Activated CD8-positive, alpha-beta T cell treated with anti-CD3 and anti-CD28 coated beads, Interleukin-2, amount 10 ng/mL, durations not matched to agents 7 days and 5 days (primary cell): ENCODE measurements around the gene MED12L. TPM values are rescaled to one million over a fixed set of nuclear protein-coding genes. Genes with fewer than 3 reads are reported as not detected.
A peak's percentile ranks its signal among the peaks of the same experiment; 100 is the strongest.

ENCODE experiments used
- ATAC-seq: fragments of 150-1000 bp; cut with Tn5 transposase; one replicate; pipeline ENCODE4 v1.10.0; 2021; ENCODE audit warnings: moderate library complexity
- CTCF ChIA-PET: fragments of 350-600 bp; sonication (Branson Sonifier 250); formaldehyde crosslinking; loops from one replicate; lab custom pipeline; 2021; ENCODE audit warnings: antibody characterized with exemption; lab: Charles Lee
- POLR2A ChIA-PET: fragments of 350-600 bp; sonication (Branson Sonifier 250); formaldehyde crosslinking; loops from one replicate; lab custom pipeline; 2021; ENCODE audit warnings: antibody characterized with exemption; lab: Charles Lee
- DNase-seq: peaks from one replicate; pipeline ENCODE4 v3.0.0-alpha.2; 2020
- H3K27ac Mint-ChIP-seq: one replicate; pipeline ENCODE4 v1.8.0; 2021; ENCODE audit warnings: mild to moderate bottlenecking, mixed read lengths
- H3K27me3 Mint-ChIP-seq: one replicate; pipeline ENCODE4 v1.8.0; 2021; ENCODE audit warnings: low read depth, mixed read lengths
- H3K36me3 Mint-ChIP-seq: one replicate; pipeline ENCODE4 v1.8.0; 2021; ENCODE audit warnings: low read depth, mixed read lengths
- H3K4me1 Mint-ChIP-seq: one replicate; pipeline ENCODE4 v1.8.0; 2021; ENCODE audit warnings: low read depth, mixed read lengths
- H3K4me3 Mint-ChIP-seq: one replicate; pipeline ENCODE4 v1.8.0; 2021; ENCODE audit warnings: mild to moderate bottlenecking, mixed read lengths
- H3K9me3 Mint-ChIP-seq: one replicate; pipeline ENCODE4 v1.8.0; 2022; ENCODE audit warnings: mixed read lengths; ENCODE audit not compliant: insufficient read depth
- total RNA-seq, 2 experiments: library from RNA; stranded (reverse); gene quantifications; one replicate each; pipeline ENCODE4 v1.2.3, GENCODE V29; 2021

Gene MED12L
- total RNA-seq, 2 experiments from 2014 or later, result 0.76 to 0.79 TPM

DNA sequence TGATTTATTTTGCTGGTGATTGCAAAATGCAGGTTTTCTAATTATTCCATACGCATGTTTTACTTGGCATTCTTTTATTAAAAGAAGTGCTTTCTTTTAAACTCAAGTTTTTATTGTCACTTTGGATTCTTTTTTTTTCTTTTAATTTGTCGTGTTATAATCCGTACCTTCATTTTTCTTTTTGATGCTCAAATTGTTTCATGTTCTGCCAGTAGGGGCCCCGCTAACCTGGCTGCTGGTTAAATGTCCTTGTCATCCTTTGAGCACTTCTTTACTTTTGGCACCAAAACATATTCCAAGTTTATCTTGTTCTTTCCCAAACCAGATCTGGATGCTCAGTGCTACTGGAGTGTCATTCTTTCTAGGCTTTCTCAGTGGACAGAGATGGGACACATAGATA lies 31.6 kb downstream of the MED12L start:
- ChIA-PET POLR2A (no interaction called here), CTCF (no interaction called here)
- no peak overlapping the region for H3K27ac Mint-ChIP-seq
- no peak for ATAC-seq
- no peak for DNase-seq
- peaks cover 12% of the 10 kb centered on the region for H3K27me3 Mint-ChIP-seq
- H3K9me3 Mint-ChIP-seq, result no peaks in the 10 kb centered on the region
- no peak overlapping the region for H3K4me3 Mint-ChIP-seq
- no peaks in the 10 kb centered on the region for H3K36me3 Mint-ChIP-seq
- H3K4me1 Mint-ChIP-seq, result no peaks in the 10 kb centered on the region

DNA sequence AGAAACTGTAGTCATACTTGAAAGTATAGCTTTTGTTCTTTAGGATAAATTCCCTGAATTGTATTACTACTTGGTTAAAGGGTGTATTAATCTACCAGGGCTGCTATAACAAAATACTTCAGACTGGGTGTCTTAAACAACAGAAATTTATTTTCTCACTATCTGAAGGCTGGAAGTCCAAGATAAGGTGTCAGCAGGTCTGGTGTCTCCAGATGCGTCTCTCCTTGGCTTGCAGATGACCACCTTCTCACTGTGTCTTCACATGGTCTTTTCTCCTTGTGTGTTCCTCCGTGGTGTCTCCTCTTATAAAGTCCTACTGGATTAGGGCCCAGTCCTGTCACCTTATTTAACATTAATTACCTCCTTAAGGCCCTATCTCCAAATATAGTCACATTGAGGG lies 33.7 kb downstream of the MED12L start:
- Mint-ChIP-seq H3K27me3 (peaks cover 6% of the 10 kb centered on the region), H3K4me1 (no peaks in the 10 kb centered on the region), H3K36me3 (no peaks in the 10 kb centered on the region), H3K27ac (no peak overlapping the region), H3K9me3 (no peaks in the 10 kb centered on the region), H3K4me3 (no peak overlapping the region)
- ChIA-PET CTCF (no interaction called here), POLR2A (no interaction called here)
- ATAC-seq (no peak), DNase-seq (no peak)

DNA sequence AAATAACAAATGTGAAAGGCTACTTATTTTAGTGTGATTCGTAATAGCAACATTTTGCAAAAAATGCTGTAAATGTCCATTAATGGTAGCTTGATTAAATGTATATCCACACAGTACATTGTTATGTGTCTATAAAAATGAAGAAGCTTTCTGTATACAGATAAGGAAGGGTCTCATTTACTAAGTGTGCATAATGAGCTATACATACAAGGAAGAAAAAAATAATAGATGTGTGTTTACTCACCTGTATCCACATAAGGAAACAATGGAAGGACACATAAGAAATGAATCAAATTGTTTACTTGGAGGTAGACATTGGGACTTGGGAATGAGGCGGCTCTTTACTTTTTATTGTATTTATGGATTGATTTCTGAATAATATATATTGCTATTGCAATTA lies 34.9 kb downstream of the MED12L start:
- CTCF ChIA-PET, result no interaction called here

DNA sequence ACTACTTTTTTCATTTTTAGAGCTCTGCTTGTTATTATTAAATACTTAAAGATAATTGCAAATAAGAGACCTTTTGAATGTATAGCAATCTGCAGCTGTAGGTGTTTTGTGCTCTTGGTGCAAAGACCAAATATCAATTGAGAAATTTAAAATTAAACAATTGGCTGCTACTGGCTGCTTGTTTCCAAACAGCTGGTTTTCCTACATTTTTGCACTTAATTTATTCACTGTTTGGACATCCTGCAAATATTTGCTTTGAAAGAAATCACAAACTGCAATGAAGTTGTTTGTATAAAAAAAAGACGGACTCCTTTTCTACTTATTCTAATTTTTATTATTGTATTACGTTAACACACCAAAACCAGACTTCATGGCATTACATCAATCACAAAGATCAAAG lies 35.6 kb downstream of the MED12L start:
- no peaks in the 10 kb centered on the region for H3K9me3 Mint-ChIP-seq
- no peak overlapping the region for H3K4me3 Mint-ChIP-seq
- peaks cover 4% of the 10 kb centered on the region for H3K27me3 Mint-ChIP-seq
- ChIA-PET CTCF (no interaction called here), POLR2A (no interaction called here)
- DNase-seq (no peak), ATAC-seq (no peak)
- no peaks in the 10 kb centered on the region for H3K36me3 Mint-ChIP-seq
- no peaks in the 10 kb centered on the region for H3K4me1 Mint-ChIP-seq
- H3K27ac Mint-ChIP-seq, result no peak overlapping the region

More for the DNA sequence above, 34.9 kb downstream of the MED12L start:
- Mint-ChIP-seq H3K9me3 (no peaks in the 10 kb centered on the region), H3K27me3 (peaks cover 4% of the 10 kb centered on the region), H3K4me3 (no peak overlapping the region), H3K36me3 (no peaks in the 10 kb centered on the region), H3K4me1 (no peaks in the 10 kb centered on the region), H3K27ac (no peak overlapping the region)
- POLR2A ChIA-PET, result no interaction called here
- ATAC-seq (no peak), DNase-seq (no peak)

DNA sequence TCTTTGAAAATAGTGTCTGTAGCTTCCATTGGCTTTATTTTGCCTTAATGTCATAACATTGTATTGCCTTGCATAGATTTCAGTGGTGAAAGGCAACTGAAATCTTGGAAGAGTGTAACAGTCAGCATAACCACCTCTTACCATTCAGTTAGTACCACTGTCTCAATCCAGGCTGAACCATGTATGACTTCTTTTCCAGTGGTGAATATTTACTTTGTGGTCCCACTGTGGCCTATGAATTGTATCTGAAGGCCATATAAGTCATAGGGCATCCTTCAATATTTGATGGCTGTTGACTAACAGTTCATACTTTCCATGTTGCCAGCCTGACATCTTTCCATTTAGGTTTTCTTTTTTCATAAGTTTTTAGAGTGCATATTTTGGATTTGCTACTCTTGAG lies 38.4 kb downstream of the MED12L start:
- POLR2A ChIA-PET, result no interaction called here
- Mint-ChIP-seq H3K36me3 (no peaks in the 10 kb centered on the region), H3K4me3 (no peak overlapping the region), H3K4me1 (no peaks in the 10 kb centered on the region), H3K9me3 (no peaks in the 10 kb centered on the region), H3K27ac (no peak overlapping the region), H3K27me3 (no peaks in the 10 kb centered on the region)
- DNase-seq, result no peak
- ATAC-seq, result no peak
- CTCF ChIA-PET, result interaction anchor here (1.5 kb wide), 1 partner anchor 11 kb away, joined by 4 read pairs; no protein-coding TSS in a partner anchor

DNA sequence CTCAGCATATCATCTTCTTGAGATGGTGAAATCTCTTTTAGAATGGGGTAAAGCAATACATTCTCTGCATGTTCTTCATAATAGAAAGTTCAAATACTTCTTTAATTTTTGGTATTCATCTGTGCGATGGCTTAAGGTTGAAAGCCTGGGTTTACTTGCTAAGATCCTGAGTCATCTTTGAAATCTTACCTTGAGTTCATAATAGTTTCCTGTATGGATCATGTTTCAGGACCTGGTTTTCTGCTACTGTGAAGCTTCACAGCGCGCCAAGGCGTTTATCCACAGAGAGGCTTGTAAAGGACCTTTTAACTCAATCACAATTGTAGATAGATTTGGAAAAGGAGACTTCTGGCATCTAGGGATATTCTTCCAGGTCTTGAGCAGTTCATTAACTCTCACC lies 39.0 kb downstream of the MED12L start:
- no peaks in the 10 kb centered on the region for H3K27me3 Mint-ChIP-seq
- ATAC-seq (no peak), DNase-seq (no peak)
- no peaks in the 10 kb centered on the region for H3K9me3 Mint-ChIP-seq
- POLR2A ChIA-PET, result no interaction called here
- H3K4me1 Mint-ChIP-seq, result no peaks in the 10 kb centered on the region
- CTCF ChIA-PET, result no interaction called here
- no peak overlapping the region for H3K4me3 Mint-ChIP-seq
- H3K27ac Mint-ChIP-seq, result no peak overlapping the region
- H3K36me3 Mint-ChIP-seq, result no peaks in the 10 kb centered on the region

DNA sequence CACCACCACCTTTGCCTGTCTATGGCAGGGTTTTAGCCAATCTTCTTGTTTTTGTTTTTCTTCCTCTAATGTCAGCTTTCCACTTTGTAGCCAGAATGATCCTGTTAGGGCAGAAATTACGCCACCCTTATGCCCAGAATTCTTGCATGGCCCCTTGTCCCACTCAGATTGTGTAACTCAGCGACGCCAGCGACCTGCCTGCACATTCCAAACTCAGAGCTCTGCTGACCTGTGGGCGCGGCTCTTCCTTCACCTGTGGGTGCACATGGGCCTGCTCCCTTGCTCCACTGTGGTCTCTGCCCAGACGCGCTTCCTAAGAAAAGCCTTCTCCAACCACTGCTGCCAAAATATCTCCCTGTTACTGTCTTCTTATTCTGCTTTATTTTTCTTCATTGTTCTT lies 45.0 kb downstream of the MED12L start:
- ATAC-seq, result no peak
- H3K9me3 Mint-ChIP-seq, result no peaks in the 10 kb centered on the region
- H3K27me3 Mint-ChIP-seq, result peaks cover 4% of the 10 kb centered on the region
- ChIA-PET CTCF (no interaction called here), POLR2A (no interaction called here)
- peaks cover 15% of the 10 kb centered on the region for H3K4me1 Mint-ChIP-seq
- H3K27ac Mint-ChIP-seq, result no peak overlapping the region
- H3K36me3 Mint-ChIP-seq, result no peaks in the 10 kb centered on the region
- no peak overlapping the region for H3K4me3 Mint-ChIP-seq
- no peak for DNase-seq

DNA sequence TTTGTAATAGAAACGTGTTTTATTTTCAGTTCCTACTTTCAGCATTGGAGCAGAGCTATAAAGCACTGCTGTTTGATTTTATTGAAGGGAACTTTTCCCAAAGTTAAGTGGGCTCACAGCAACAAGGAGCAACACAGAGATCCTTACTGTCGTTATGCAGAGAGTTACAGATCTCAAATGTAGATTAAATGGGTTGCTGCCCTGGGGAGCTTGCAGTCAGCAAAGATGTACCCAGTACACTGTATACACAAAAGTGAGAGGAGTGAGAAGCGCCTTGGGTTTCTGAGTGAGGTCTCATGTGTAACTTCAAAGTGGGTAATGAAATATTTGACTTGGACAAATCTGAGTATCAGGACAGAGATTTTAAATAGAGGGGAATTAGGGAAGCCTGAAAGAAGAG lies 47.7 kb downstream of the MED12L start:
- DNase-seq, result no peak
- no peaks in the 10 kb centered on the region for H3K9me3 Mint-ChIP-seq
- H3K4me1 Mint-ChIP-seq, result peaks cover 27% of the 10 kb centered on the region
- ATAC-seq, result no peak
- H3K27ac Mint-ChIP-seq, result no peak overlapping the region
- ChIA-PET POLR2A (no interaction called here), CTCF (interaction anchor here (0.8 to 1.1 kb wide), 4 partner anchors 9 to 92 kb away, joined by 3 to 4 read pairs (median 4); no protein-coding TSS in a partner anchor)
- peaks cover 5% of the 10 kb centered on the region for H3K27me3 Mint-ChIP-seq
- no peaks in the 10 kb centered on the region for H3K36me3 Mint-ChIP-seq
- H3K4me3 Mint-ChIP-seq, result no peak overlapping the region

DNA sequence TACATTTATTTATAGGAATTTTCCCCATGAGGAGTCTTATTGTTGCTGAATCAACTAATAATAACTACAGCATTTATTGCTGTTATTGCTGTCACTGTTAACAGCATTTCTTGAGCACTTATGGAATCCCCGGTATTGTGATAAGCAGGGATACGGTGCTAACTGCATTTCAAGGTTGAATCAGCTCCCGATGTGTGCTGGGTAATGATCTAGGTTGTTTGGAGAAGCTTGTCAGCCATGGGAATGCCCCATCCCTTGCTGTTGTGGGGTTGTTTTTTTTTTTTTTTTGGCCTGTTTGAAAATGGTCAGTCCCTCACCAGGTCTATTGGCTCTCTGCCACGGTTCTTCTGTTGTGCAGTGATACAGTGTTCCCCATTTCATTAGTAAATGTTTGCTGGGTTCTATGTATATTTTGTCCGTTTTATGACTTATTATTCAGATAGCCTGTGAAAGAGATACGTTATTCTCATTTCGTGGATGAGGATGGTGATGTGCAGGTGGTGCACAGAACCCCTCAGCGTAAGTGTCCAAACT lies 48.5 kb downstream of the MED12L start:
- H3K36me3 Mint-ChIP-seq, result no peaks in the 10 kb centered on the region
- no peak for DNase-seq
- H3K27me3 Mint-ChIP-seq, result peaks cover 5% of the 10 kb centered on the region
- ATAC-seq, result no peak
- CTCF ChIA-PET, result interaction anchor here (0.6 to 3.5 kb wide), 7 partner anchors 8 to 488 kb away, joined by 3 to 16 read pairs (median 3); no protein-coding TSS in a partner anchor
- POLR2A ChIA-PET, result no interaction called here
- H3K4me1 Mint-ChIP-seq, result peaks cover 27% of the 10 kb centered on the region
- H3K4me3 Mint-ChIP-seq, result no peak overlapping the region
- no peak overlapping the region for H3K27ac Mint-ChIP-seq
- H3K9me3 Mint-ChIP-seq, result no peaks in the 10 kb centered on the region

DNA sequence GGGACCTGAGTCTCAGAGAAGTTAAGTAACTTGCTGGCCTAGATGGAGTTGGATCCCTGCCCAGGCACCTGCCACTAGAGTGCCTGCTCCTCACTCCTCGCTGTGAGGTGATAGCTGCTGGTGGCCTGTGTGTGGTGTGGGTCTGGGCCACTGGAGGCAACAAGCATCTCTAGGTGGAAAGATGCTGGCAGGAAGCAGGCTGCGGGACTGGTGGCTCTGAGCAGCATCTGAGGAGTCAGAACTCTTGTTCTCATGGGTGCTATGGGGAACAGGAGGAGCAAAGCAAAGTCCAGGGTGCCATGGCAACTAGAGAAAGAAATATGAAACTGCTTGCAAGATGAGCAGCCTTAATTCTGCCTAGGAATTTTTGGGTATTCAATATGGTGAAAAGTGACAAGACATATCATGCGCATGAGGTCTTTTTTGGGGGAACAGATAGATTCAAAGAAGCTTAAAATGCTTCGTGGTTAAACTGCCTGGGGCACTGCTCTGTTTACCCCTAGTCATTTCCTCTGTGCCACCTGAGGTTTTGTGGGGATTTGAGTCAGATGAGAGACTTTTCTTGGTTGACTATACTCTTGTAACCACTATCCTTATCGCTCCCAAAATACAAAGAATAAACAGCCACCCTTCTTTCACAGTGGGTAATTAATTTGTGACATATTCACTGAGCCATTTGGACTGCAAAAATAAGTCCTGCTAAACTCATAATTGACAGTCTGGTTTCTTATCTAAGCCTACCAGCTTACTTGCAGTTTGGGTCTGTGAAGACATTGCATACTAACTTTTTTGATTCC lies 50.3 kb downstream of the MED12L start:
- Mint-ChIP-seq H3K4me3 (peak overlapping the region; percentile 36), H3K27ac (peak overlapping the region; percentile 86), H3K27me3 (peaks cover 5% of the 10 kb centered on the region), H3K9me3 (no peaks in the 10 kb centered on the region), H3K36me3 (no peaks in the 10 kb centered on the region), H3K4me1 (peaks cover 27% of the 10 kb centered on the region)
- ATAC-seq (peak; percentile 93), DNase-seq (peak; percentile 81)
- ChIA-PET CTCF (interaction anchor here (0.8 to 3.5 kb wide), 11 partner anchors 9 to 348 kb away, joined by 3 to 16 read pairs (median 4); partner anchors contain the start of gene MED12L), POLR2A (interaction anchor here (0.6 to 1.3 kb wide), 3 partner anchors 10 to 372 kb away, joined by 3 to 4 read pairs (median 3); no protein-coding TSS in a partner anchor)

DNA sequence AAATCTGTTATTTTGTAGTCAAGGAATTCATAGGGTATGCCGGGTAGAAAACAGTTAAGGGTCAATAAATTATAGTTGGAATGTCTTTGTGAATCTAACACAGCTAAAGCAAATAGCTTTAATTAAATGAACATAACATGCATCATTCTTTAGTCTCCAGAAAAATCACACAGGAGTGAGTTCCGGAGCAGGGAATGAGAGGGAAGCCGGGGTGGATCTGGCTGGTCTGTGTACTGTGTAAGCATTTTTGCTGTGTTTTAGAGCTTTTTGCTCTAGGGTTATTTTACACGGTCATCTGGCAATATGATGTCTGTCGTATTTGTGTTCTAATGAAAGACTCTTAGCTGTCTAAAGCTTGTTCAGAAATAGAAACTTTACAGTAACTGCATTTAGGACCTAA lies 57.5 kb downstream of the MED12L start:
- ChIA-PET CTCF (interaction anchor here (1.1 to 7.4 kb wide), 7 partner anchors 9 to 217 kb away, joined by 4 to 66 read pairs (median 5); partner anchors contain the start of gene MED12L), POLR2A (no interaction called here)
- no peak for DNase-seq
- Mint-ChIP-seq H3K9me3 (no peaks in the 10 kb centered on the region), H3K4me1 (no peaks in the 10 kb centered on the region), H3K4me3 (no peak overlapping the region), H3K27me3 (peaks cover 4% of the 10 kb centered on the region), H3K36me3 (no peaks in the 10 kb centered on the region), H3K27ac (no peak overlapping the region)
- no peak for ATAC-seq

DNA sequence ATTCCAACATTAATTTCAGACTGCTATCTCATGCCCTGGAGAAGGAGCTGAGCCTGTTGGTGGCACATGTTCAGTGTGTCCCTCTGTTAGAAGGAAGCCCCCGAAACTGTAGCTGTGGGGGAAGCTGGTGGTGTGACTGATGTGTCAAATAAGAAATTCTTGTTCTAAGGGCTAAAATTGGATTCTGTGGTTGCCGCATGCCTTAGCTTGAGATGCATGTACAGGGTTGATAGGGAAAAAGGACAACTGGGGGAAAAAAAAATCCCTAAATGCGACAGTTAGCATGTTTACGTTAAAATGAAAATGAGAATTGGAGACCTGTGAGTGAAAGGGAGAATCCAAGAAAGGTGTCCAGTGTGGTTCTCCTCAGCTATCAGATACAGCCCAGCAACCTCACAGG lies 58.6 kb downstream of the MED12L start:
- Mint-ChIP-seq H3K4me1 (no peaks in the 10 kb centered on the region), H3K9me3 (no peaks in the 10 kb centered on the region)
- POLR2A ChIA-PET, result no interaction called here

More for the DNA sequence above, 58.6 kb downstream of the MED12L start:
- H3K36me3 Mint-ChIP-seq, result no peaks in the 10 kb centered on the region
- H3K27ac Mint-ChIP-seq, result no peak overlapping the region
- CTCF ChIA-PET, result interaction anchor here (1.4 to 7.4 kb wide), 4 partner anchors 12 to 218 kb away, joined by 4 to 66 read pairs (median 32); partner anchors contain the start of gene MED12L
- H3K4me3 Mint-ChIP-seq, result no peak overlapping the region
- no peak for ATAC-seq
- DNase-seq, result no peak
- peaks cover 6% of the 10 kb centered on the region for H3K27me3 Mint-ChIP-seq
